GM19467 (cell line): ENCODE data around the gene FAM168A.
"Not testable (repeated sequence)": the region's sequence is repeated elsewhere in the genome, so short reads cannot be mapped to it uniquely, and the experiment has no call there.

Source experiments
- ATAC-seq: cut with Tn5 transposase; IDR thresholded peaks from one replicate; pipeline ENCODE4 v1.9.1; 2021; ENCODE audit warnings: mild to moderate bottlenecking, moderate library complexity; ENCODE audit not compliant: unreplicated experiment

The FAM168A gene

DNA sequence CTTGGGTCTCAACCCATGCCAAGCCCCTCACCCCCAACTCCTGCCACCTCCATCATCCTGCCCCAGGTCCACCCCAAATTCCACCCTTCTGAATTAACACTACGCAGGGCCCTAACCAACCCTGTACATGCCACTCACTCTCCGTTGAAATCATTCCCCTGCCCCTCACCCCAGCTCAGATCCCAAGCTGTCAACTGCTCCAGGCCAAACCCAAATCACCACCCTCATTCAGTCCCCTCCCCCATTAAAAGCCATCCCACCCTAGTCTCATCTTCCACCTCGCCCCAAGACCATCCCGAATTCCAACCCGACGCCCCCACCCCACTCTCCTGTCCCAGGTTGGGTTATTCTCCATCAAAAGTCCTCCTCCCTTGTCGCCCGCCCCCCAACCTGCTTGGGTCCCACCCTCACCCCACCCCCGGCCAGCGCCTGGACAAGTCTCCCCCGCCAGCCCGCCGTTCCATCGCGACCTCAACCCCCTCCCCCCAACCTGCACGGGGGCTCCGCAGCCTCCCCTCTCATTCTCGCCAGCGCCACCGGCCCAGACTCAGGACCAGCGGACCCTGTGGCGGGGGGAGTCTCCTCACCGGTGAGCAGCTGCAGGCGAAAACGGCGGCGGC is 466 bp downstream of the FAM168A start:
- ATAC-seq, result no peak

DNA sequence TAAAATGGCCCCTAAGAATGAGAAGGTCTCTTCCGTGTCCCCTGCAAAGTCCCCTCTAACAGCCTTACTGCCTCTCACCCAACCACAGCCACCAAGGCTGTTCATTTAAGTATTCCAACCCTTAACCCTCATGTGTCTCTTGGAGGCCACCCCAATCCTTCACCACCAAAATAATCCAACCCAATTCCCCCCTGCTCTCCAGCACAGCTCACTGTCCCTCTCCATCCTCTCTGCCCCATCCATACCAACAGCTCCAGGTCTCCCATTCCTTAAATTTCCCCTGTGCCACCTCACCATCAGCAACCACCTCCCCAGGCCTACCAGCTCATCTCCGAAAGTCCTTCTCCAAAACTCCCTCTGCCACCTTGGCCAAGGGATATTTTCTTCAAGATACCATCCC is 1.4 kb downstream of the FAM168A start:
- no peak for ATAC-seq

DNA sequence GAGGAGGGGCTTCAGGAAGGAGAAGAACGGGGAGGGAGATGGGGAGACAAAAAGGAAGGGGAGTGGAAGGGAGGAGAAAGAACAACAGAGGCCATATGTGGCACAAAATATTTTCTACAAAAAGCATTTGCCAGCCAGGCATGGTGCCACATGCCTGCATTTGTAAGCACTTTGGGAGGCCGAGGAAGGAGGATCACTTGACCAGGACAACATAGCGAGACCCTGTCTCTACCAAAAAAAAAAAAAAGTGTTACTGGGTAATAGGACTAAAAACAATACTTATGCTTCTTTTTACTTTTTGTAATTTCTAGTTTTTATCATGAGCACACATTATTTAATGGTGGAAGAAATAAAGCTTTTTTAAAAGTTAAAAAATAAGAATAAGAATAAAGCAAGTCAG is 5.3 kb downstream of the FAM168A start:
- no peak for ATAC-seq

DNA sequence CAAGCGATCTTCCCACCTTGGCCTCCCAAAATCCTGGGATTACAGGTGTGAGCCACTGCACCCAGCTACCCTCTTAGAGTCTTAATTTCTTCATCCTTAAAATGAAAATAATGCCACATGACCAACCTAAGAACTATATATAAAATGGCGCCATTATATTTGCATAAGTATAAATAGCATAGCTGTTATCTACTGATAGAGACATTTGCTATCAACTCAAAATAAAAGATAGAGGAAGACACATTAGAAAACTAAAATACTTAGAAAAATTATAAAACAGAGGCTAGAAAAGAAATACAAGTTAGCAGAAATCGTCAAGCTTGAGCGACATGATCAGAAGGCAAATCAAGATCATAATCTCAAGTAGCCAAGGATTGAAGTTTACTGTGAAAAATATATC is 6.2 kb downstream of the FAM168A start:
- ATAC-seq, result no peak

DNA sequence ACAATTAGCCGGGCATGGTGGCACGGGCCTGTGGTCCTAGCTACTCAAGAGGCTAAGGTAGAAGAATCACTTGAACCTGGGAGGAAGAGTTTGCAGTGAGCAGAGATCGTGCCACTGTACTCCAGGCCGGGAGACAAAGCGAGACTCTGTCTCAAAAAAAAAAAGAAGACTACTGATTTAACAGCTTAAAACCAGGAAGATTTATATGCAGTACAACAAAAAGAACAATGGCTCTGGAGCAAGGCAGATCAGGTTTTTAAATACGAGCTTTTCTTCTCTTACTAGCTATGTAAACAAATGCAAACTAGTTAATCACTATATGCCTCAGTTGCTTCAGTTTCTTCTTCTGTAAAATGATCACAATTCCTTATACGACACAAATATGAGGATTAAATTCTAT is 6.9 kb downstream of the FAM168A start:
- ATAC-seq, result no peak

DNA sequence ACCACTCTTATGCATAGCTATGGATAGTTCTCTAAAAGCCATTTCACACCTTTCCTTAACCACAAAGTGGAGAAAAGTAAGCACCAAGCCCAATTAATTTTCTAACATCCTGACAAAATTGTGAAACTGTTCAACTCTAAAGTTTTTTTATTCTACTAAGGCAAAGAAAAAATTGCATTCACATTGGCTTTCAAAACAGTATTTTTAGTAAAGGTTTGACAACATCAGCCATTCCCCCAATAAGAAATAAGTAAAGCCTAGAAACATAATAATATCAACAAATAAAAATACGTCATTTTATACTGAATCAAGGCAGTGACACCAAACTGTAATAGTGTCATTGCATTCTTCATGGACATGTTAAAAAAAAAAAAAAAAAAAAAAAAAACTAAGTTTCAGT is 11.1 kb downstream of the FAM168A start:
- ATAC-seq, result no peak

DNA sequence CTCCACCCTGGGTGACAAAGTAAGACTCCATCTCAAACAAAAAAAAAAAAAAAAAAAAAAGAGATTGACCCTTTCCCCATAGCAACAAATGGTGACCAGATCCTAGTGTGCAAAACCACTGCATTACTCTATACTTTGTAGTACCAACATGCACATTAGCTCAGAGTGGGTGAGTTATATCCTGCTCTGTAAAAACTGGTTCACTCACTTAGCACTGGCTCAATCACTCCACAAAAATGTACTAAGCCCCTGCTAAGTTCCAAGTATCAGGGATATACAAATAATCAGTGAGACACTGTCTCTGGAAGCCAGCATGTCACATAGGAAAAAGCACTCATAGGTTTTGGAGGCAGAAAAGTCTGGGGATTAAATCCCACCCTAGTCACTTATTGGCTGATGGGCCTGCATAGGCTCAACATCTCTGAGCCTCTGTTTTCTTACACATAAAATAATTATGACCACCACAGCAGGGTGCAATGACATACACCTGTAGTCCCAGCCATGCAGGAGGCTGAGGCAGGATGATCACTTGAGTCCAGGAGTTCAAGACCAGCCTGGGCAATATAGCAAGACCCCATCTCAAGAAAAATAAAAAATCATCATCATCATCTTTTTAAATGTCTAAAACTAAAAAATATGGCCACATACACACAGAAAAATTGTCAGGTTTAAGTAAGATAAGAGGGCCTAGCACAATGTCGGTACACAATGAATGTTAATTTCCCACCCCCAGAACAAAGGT is 11.9 kb downstream of the FAM168A start:
- ATAC-seq, result no peak

DNA sequence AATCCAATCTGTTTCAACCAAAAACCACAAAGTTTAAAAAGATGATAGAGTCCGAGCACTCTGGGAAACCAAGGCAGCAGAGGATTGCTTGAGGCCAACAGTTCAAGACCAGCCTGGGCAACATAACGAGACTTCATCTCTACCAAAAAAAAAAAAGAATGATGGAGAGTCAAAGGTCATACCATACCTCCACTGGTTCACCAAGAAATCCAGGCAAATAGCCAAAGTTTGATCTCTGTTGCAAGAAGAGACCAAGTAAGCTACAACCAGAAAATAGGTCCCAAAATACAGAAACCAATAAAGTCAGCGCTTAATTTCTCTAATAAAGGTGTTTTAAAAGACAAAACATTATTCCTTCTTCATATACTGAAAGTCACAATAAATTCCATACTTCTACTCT is 13.1 kb downstream of the FAM168A start:
- no peak for ATAC-seq

DNA sequence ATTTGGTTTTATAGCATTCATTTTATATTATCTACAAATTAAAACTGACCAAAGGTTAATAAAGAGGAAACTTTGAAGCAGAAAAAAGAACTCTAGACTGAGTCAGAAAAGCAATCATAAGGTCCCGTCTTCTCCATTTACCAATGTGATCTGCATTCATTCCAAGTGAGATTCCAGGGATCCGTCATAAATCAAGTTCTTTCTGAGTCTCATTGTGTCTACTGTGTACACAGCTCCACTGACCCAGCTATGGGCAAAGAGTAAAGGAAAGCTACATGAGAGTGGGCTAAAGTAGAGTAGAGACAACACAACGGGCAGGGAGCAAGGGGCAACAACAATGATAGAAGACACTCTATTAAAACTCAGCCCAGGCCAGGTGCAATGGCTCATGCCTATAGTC is 15.3 kb downstream of the FAM168A start:
- no peak for ATAC-seq

DNA sequence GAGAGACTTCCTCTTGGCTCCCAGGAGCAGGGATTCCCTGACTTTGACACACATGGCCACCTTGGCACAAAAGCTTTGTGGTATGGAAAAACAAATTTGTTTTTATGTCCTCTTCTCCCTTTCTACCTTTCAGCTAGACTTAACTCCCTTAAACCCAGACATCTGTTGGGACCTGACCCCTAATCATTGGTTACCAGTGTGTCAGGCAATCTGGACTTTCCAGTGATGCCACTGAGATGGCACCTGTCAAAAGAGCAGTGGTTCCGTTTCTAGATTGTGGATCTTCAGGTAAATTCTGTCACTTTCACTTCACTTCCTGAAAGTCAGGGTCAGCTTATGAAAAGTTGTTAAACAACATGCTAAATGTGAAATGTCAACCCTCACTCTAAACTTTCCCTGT is 17.2 kb downstream of the FAM168A start:
- ATAC-seq, result not testable (repeated sequence)

DNA sequence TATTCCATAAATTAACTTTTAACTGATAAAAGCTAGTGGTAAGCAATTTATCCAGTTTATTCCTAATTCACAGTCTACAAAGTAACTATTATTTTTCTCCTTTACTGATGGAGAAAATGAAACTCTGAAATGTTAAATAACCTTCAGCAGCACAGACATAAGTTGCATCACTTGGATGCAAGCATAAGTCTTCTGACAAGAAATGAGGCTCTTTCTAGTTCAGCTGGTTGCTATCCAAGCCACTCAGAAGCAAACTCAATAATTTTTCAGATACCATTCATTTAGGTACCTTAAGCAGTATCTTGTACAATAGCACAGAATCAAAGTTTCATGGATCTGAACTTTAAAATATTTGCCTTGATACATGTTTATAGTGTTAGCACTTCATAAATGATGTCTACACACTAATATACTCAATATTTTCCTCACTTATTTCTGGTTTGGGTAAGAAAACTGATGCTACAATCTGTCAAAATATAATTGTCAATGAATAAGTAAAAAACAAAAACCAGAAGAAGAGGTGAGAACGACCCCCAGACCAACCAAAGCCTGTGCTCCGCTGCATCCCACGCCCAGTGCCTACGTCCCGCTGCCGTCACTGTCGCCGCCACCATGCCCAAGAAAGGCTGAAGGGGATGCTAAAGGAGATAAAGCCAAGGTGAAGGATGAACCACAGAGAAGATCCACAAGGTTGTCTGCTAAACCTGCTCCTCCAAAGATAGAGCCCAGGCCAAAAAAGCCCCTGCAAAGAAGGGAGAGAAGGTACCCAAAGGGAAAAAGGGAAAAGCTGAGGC is 18.1 kb downstream of the FAM168A start:
- ATAC-seq, result no peak

DNA sequence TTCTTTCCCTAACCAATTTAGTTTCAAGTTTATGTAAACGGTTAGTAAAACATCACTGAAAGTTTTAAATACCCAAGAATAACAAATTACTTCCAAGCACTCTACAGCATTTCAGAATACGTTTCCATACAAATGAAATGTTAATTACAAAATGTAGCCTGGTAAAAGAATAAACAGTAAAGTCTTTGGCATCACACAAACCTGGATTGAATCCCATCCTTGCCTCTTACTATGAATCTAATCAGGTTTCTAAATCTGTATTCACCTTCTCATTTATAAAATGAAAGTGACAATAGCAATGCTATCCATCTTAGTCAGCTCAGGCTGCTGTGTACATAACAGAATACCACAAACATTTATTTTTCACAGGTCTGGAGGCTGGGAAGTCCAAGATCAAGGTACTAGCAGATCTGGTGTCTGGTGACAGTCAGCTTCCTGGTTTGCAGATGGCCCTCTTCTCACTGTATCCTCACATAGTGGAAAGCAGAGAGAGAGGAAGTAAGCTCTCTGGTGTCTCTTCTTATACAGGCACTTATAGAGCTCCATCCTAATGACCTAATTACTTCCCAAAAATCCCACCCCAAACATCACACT is 19.2 kb downstream of the FAM168A start:
- no peak for ATAC-seq

DNA sequence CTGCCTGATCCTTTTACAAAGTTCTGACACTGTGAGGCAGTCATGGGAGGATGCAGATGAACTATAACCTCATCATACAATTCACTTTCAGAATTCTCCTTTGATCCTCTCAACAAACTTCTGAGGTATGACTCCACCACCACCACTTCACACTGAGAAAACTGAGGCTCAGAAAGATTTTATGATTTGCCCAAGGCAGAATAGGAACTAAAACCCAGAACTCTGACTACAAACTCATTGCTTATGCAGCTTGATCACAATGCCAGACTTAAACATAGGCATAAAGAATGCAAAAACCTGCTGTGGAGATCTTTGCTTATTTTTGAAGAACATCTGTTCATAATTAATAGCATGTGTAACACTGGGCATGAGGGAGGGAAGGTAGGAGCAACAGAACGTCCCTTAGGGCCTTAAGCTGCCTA is 20.4 kb downstream of the FAM168A start:
- ATAC-seq, result no peak

DNA sequence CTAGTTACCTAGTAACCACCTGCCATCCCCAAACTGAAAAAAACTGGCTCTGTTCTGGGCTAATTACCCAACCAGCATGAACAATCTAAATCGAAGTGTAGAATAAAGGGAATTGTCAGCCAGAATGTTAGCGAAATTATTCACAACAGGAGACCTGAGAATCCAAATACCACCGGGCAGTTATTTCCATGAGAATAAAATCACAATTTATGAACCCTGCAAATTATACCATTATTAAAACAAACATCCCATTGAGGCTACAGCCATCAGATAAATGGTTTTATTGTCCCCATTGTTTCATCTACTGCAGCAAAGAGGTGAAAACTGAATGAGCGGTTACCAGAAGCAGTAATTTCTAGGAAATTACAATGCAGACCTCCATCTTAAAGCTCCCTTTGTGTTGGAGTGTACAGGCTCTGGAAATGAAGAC is 21.7 kb downstream of the FAM168A start:
- ATAC-seq, result no peak

DNA sequence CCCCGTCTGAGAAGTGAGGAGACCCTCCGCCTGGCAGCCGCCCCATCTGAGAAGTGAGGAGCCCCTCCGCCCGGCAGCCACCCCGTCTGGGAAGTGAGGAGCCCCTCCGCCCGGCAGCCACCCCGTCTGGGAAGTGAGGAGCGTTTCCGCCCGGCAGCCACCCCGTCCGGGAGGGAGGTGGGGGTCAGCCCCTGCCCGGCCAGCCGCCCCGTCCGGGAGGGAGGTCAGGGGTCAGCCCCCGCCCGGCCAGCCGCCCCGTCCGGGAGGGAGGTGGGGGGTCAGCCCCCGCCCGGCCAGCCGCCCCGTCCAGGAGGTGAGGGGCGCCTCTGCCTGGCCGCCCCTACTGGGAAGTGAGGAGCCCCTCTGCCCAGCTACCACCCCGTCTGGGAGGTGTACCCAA is 25.9 kb downstream of the FAM168A start:
- not testable (repeated sequence) for ATAC-seq

DNA sequence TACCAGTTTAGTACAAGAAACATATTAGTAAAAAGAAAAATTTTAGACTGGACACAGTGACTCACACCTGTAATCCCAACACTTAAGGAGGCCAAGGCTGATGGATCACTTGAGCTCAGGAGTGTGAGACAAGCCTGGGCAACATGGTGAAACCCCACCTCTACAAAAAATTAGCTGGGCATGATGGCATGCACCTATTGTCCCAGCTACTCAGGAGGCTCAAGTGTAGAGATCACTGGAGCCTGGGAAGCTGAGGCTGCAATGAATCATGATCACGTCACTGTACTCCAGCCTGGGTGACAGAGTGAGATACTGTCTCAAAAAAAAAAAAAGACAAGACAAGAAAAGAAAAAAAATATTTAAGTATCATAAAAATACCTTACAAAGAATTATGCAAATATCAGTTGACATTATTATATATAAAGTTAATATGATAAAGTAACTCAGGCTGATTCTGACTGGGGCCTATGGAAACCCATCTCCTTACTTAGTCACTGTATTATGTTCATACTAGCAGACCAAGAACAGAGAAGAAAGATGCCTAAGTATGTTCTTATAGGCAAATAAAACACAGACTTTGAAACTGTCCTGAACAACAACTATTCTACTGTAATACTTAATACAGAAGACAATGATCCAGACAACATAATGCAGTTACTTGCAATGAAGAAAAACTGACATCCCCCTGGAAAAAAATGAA is 27.3 kb downstream of the FAM168A start:
- no peak for ATAC-seq

DNA sequence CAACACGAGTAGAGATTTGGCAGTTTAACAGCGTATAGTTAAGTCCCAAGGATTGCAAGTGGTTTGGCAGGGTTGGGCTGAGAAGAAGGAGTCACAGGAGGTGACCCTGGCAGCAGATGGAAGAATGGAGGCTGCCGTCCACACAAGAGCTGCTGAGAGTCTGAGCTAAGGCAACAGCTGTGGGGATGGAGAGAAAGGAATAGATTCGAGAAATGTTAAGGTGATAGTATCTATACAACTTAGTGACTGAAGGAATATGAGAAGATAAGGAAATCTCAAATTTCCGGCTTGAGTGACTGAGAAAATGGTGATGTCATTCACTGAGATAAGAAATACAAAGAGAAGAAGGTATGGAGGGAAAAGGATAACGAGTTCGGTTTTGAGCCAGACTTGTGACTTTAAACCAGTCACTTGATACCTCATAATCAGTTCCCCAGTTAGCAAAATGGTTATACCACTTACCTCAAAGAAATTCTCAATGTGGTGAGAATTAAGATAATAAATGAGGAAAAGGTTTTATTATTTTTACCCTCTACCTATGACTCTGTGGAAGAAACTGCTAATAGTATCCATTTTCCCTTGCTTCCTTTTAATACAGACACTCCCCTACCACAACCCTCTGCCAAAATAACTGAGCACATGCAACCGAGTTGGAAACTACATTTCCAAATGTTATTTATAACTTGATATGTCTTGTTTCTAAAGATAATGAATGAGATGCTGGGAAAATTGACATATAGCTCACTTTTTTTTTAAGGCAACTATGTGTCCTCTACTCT is 30.7 kb downstream of the FAM168A start:
- no peak for ATAC-seq

DNA sequence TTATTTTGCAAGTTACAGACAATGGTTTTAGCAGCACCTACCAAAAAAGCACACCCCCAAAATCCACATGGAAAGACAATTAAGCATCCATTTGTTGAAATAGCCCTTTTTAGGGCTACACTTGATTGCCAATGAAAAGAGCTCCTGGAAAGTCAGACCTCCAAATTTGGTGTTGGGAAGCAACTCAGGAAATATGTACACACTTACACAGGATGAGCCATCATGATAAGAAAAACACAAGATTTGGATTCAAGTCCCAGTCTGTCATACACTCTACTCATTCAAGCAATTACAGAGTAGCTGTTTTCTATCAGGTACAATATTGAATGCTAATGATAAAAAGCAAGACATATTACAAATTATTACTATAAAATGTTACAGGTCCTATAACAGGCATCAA is 31.5 kb downstream of the FAM168A start:
- ATAC-seq, result no peak

DNA sequence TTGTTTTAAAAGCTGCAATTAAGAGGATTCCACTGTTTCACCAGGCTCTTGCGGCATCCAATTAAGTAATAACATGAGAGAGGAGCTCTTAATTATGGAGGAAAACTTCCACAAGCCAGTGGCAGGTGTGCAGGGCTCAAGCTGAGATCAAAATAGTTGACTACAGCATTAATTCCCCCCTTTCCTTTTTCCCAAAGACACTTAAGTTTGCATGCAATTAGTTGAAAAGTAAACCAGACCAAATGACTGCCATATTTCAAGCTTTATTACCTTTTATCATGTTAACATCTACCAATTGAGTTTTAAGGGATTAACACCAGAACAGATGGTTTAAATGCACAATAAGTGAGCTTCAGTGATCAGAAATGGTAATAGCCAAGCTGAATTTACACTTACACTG is 32.1 kb downstream of the FAM168A start:
- ATAC-seq, result no peak

DNA sequence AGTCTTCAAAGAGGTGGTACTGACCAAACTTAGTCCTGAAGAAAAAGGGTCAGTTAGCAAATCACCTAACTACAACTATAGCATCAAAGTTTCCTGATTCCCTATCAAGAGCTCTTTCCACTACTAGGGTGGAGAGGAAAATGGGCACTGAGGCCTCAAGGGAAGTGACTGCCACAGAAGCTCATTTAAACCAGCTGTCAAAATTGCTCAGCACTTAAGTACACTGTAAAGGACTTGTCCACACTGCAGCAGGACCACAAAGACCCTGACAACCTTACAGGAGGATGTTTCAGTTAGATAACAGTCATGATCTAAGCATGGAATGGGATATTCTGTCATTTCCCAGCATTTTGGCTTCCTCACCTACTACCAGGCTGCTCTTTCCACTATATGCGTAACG is 33.0 kb downstream of the FAM168A start:
- ATAC-seq, result no peak
